Epithelial cell of proximal tubule (primary cell): Measurements from ENCODE around the gene SLC6A19. TPM values are rescaled to one million over a fixed set of nuclear protein-coding genes. Genes with fewer than 3 reads are reported as not detected.

ENCODE experiments used
- DNase-seq: peaks from one replicate; pipeline ENCODE4 v3.0.0-alpha.2; 2011; ENCODE audit warnings: low read depth
- H3K4me3 ChIP-seq: 2 replicates; pipeline ENCODE4 v1.5.1; 2011; ENCODE audit warnings: low read depth, mild to moderate bottlenecking, low read length
- total RNA-seq: library from RNA; depleted of rRNA; stranded (reverse); fragments of >200 nt; gene quantifications from 2 replicates; pipeline ENCODE4 v1.2.3, GENCODE V29; 2015
- TF ChIP-seq, protein P1 (sequence below): conservative IDR thresholded peaks from 2 replicates; pipeline ENCODE4 v1.5.1; 2012; ENCODE audit warnings: low read depth, mild to moderate bottlenecking, low read length

The SLC6A19 gene
- total RNA-seq, 1 donor from 2014 or later: not detected

DNA sequence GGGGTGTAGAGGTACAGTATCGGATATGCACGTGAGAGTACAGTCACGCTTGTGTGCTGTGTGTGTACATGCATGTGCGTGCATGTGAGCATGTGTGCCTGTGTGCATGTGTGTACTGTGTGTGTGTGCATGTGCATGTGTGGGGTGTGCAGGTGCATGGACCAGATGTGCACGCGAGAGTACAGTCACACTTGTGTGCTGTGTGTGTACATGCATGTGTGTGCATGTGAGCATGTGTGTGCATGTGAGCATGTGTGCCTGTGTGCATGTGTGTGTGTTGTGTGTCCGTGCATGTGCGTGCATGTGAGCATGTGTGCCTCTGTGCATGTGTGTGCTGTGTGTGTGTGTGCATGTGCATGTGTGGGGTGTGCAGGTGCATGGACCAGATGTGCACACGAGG, 10.3 kb downstream of the SLC6A19 start:
- H3K4me3 ChIP-seq: no peak overlapping the region
- TF ChIP-seq, protein P1, sequence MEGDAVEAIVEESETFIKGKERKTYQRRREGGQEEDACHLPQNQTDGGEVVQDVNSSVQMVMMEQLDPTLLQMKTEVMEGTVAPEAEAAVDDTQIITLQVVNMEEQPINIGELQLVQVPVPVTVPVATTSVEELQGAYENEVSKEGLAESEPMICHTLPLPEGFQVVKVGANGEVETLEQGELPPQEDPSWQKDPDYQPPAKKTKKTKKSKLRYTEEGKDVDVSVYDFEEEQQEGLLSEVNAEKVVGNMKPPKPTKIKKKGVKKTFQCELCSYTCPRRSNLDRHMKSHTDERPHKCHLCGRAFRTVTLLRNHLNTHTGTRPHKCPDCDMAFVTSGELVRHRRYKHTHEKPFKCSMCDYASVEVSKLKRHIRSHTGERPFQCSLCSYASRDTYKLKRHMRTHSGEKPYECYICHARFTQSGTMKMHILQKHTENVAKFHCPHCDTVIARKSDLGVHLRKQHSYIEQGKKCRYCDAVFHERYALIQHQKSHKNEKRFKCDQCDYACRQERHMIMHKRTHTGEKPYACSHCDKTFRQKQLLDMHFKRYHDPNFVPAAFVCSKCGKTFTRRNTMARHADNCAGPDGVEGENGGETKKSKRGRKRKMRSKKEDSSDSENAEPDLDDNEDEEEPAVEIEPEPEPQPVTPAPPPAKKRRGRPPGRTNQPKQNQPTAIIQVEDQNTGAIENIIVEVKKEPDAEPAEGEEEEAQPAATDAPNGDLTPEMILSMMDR: no peak
- DNase-seq: no peak

DNA sequence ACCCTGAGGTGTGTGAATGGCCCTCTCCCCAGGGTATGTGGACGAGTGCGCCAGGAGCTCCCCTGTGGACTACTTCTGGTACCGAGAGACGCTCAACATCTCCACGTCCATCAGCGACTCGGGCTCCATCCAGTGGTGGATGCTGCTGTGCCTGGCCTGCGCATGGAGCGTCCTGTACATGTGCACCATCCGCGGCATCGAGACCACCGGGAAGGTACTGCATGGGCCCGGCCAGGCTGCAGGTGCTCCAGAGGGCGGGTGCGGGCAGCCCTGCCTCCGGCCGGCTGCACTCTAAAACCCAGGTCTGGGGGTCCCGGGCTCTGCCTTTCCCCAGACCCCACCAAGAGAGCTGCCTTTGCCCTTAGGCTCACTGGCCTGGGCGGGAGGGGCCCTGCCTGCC, 10.9 kb downstream of the SLC6A19 start:
- TF ChIP-seq, protein P1: no peak
- no peak overlapping the region for H3K4me3 ChIP-seq
- DNase-seq: no peak

DNA sequence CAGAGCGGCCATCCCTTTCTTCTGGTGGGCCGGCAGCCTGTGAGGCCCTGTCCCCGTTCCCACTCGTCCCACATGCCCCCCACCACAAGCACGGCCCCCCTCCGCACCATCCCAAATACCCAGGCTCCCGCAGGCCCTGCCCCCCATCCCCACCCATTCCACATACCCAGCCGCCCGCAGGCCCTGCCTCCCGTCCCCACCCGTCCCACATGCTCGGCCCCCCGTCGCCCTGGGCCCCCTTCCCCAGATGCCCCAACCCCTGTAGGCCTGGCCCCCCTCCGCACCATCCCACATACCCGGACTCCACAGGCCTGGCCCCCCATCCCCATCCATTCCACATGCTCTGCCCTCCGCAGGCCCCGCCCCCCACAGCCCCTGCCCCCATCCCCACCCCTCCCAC, 11.5 kb downstream of the SLC6A19 start:
- TF ChIP-seq, protein P1: no peak
- H3K4me3 ChIP-seq: no peak overlapping the region
- DNase-seq: no peak

DNA sequence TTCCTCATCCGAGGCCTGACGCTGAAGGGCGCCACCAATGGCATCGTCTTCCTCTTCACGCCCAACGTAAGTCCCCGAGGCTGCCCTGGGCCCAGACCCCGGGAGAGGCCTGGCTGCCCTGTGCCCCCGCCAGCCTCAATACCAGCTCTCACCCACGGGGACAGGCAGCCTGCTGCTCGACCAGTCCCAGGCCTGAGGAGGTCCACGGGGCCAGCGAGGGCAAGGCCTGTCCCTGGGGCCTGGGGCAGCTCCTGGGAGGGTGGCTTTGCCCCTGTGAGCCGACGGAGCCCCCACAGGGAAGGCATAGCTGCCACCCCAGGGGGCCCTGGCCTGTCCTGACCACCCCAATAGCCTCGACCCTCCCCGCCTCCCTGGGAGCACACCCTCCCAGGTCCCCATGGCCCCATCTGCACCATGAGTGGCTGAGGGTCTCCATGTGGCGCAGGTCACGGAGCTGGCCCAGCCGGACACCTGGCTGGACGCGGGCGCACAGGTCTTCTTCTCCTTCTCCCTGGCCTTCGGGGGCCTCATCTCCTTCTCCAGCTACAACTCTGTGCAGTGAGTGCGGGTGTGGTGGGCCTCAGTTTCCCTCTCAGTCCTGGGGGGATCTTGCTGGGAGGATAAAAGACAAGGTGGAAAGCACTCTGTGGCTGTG, 12.2 kb downstream of the SLC6A19 start:
- TF ChIP-seq, protein P1: no peak
- no peak overlapping the region for H3K4me3 ChIP-seq
- DNase-seq: no peak

DNA sequence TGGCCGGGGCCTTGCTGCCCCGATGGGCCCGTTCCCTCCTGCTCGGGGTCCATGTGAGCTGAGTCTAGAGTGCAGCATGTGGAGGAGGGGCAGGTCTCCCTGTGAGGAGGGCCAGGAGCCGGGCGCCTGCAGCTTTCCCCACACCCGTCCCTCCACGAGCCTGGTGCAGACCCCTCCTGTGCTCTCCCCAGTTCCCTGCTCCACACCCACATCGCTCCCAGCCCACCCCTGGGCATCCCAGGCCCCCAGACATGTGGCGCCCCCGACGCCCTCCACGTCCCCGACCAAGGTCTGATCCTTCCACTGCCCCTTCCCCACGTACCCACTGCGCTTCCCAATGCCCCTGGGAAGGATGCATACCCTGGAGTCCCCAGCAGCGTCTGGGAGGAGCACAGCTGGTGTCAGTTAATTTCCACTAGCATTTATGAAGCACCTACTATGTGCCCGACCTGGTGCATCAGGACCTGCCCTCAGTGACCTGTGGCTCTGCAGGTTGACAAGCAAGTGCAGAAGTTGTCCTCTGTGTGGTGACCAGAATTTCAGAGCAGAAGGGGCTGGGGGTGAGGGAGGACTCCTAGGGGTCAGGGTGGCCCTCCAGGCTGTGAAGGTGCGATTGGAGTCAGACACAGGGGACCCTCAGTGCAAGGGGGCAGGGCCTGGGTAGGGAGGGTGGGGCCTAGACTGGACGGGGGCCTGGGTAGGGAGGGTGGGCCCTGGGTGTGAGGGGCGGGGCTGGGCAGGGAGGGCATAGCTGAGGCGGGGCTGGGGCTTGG, 13.0 kb downstream of the SLC6A19 start:
- TF ChIP-seq, protein P1: no peak

DNA sequence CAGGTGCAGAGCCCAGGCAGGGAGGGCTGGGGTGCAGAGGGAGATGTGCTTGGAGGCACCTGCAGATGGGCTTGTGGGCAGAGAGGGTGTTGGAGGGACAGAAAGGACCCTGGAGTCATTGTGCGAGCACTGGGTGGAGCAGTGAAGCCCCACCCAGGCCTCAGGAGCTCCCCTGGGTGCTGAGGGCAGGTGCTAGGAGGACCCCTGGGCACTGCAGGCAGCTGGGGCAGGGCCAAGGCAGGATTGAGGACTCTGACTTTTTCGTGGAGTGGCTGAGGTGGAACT, 13.5 kb downstream of the SLC6A19 start:
- DNase-seq: no peak
- H3K4me3 ChIP-seq: no peak overlapping the region
- TF ChIP-seq, protein P1: no peak

More for the DNA sequence above, 13.0 kb downstream of the SLC6A19 start:
- no peak for DNase-seq
- no peak overlapping the region for H3K4me3 ChIP-seq
